GM18520 (cell line): ENCODE data around the gene HSBP1.

Source experiments
- ATAC-seq: cut with Tn5 transposase; IDR thresholded peaks from one replicate; pipeline ENCODE4 v1.9.1; 2021; ENCODE audit not compliant: unreplicated experiment

The HSBP1 gene

DNA sequence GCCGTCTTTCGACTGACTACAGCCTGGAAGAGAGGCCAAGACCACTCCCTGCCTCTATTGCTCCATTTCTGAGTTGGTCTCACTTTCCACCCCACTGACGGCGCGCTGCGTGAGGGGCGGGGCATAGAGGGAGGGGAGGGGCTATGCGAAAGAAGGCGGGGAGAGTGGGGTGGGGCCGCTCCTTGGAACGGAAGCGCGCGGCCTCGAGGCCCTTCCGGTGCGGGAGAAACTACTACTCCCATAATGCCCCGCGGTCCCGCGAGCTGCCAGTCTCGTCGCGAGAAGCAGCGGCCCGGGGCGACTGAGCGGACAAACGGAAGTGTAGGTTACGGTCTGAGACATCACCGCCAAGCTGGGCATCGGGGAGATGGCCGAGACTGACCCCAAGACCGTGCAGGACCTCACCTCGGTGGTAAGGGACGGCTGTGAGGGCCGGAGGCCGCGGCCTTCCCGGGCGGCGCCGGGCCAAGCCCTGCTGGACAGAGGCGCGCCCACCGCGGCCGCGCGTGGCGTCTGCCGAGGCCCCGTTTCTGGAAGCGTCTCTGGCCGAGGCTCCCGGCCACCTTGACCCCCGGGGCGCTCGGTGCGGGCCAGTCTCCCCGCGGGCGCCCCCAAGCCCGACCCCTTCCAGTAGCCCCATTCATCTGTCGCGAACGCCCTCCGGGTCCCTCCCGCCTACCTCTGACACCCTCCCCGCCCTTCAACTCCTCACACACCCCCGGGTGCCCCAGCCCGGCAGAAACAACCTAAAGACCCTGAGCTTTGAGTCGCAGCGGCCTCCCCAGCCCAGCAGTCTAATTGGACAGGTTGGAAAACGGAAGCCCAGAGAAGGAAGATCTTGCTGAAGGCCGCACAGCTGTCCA, at the start of gene HSBP1:
TSS of gene HSBP1 (plus strand) at position 269 of the 863 bp plus-strand sequence. CDS start at position 368, 99 bp downstream.
- peak; percentile 90 for ATAC-seq

DNA sequence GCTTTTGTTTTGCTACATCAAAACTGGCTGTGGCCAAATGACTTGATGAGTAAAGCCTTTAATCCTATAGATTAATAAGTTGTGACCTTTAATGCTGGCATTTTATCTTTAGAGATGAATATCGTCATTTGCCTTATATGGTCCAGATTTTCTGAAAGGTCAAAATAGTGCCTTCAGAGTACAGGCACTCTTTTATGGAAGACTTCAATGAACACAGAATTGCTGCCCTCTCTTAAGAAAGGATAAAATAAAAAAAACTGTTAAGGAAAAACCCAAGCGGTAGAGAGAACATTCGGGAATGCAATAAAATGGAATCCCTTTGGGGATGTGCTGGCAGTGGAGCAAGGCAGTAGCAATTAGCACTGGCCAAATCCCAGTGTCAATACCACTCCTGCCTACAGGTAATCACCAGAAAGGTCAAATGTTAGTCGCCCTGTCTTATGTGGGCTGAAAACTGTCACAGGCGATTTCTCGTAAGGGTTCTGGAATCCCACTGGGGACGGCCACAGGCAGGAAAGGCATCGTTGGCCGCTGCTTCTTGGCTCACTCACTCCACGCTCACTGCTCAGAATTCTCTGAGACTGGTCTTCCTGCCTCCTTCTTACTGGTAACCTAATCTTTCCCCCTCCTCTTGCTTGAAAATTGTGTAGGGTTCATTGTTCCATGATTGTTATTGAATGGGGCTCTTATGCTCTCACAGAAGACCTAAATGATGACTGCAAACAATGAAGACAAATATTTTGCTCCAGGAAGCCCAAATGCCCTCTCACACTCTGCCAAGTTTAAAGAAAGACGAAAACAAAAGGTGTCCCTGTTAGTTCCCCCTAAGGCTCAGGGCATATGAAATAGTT, 45.4 kb upstream of the HSBP1 start:
- ATAC-seq, result no peak

DNA sequence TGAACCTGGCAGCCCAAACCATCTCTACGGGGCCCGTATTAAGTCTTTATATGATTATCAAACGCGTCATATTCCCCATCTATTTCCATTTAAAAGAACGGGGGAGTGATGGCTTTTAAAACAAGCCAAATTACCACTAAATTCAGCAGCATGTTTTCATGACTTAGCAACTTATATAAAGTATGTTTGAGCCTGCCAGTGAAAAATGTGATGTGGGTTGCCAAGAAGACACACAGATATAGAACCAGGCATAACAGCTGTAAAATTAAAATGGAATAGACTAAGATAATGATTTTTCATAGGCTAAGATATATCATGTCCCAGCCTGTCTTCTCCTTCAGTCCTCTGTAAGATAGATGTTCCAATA, 44.8 kb upstream of the HSBP1 start:
- no peak for ATAC-seq

DNA sequence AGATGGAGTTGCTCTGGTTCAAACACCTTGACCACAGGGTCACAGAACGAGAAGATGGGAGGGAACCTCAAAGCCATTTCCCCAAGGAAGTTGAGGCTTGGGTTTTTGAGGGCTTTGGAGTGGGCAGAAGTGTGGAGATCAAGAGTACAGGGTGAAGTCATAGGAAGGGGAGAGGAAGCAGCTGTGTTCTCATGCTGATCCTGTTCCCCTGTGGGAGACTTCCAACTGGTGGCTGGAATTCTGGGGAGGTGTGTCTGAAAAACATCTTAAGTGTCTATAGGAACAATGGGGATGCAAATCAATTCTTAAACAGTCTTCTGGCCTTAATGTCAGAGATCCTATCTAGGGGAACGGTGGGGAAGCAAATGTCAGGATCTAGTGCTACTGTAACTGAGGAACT, 38.8 kb upstream of the HSBP1 start:
- ATAC-seq, result no peak

DNA sequence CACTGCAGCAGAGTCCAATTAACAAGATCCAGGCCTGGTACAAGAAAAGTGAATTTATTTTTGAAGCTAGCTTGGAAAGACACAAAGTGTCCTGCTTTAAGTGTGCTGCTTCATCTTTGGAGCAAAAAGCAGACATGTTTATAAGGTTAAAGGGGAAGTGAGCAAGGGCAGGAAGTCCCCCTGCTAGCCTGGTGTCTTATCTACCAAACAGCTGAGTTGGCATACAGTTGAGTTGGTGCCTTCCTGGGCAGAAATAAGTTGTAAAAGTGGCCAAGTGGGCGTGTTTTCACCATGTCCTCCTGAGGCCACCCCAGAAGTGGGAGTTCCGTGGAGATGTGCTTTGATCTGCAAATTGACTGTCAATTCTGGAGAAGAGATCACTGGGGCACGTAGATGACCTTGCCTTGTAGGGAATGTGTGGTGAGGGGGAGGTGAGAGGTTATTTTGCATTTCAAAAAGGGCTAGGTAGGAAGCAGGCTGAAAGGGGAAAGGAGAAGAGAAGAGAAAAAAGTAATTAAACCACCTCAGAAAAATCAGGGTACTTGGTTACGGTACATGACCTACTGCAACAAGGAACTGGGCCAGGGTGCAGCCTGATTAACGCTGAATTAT, 38.3 kb upstream of the HSBP1 start:
- ATAC-seq, result no peak

DNA sequence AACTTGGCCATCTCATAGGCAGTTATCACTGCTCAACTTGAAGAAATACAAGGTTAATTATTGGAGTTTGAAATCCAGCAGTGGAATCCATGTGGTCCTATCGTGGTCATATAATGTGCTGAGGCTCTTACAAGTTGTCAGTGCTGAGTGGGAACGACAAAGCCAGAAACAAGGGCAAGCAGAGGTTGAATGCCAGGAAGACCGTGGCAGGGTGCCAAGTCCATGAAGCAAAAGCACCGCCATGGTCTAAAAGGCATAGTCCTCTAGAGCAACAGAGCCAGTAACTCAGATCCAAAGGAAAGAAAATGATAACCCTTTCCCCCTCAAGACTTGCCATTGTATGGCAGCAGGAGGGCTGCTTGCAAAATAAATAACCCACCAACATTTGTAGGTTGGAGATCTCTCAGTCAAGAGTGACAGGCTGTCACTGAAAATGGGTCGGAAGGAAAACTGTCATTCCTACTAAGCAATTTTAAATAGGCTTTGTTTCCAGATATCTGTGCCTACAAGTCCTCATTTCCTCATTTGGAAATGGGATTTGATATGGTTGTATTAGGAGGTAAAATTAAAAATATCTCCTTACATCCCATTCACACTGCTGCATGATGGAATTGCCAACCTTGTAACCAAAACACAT, 36.4 kb upstream of the HSBP1 start:
- ATAC-seq, result no peak

DNA sequence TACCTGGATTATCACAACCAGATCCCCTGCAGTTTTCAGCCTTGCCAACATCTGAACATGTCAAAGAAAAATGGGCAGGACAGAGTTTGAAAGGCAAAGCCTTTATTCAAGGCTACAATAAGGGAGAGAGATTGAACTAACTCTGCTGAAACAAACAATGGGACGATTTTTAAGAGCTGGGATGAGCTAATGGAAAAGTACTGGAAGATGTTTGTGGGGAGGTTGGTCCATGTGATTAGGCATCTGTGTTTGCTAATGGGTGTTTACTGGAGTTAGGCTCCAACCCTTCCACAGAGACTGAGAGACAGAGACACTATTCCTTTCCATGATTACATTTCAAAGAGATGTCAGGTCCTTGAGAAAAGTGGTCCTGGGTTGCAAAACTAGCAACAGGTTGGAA, 35.0 kb upstream of the HSBP1 start:
- no peak for ATAC-seq

DNA sequence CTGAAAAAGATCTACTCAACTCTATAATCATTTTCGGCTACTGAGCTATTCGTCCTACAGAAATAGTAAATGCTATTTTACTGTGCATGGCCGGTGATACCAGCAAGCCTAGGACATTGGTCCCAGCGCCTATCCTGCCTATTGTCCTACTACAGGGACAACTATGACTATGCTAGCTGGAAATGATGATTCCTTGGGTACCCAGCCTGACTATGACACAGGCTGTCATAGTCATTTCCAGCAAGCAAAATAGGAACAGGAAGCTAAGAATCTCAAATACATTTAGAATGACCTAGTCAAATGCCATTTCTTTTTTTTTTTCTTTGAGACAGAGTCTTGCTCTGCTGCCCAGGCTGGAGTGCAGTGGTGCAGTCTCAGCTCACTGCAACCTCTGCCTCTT, 33.7 kb upstream of the HSBP1 start:
- no peak for ATAC-seq

DNA sequence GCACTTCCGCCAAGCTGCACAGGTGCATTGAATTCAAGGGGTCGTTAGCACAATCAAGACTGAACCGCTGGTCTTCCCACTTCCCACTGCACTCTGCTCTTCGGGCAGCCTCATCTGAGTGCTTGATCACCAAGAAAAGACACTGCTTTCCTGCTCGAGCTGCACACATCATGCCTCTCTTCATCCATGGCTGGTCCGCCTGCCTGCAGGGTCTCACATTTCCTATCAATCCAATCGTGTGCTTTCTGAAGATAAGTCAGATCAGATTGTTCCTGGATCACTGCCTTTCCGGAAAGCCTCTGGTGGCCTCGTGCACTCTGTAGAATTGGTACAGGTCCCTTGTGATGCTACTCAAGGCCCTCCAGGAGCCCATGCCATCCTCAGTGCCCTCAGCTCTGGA, 30.8 kb upstream of the HSBP1 start:
- no peak for ATAC-seq

DNA sequence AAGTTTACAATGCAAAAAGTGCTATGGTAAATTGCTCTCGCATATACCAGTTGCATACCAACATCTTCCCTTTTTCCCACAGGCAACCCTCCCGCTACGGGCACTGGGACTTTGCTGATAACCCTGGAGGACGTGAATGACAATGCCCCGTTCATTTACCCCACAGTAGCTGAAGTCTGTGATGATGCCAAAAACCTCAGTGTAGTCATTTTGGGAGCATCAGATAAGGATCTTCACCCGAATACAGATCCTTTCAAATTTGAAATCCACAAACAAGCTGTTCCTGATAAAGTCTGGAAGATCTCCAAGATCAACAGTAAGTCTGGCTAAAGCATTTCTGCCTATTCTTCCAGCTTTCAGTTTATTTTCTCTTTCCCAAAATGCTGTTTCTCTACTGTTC, 27.9 kb upstream of the HSBP1 start:
- ATAC-seq, result no peak

DNA sequence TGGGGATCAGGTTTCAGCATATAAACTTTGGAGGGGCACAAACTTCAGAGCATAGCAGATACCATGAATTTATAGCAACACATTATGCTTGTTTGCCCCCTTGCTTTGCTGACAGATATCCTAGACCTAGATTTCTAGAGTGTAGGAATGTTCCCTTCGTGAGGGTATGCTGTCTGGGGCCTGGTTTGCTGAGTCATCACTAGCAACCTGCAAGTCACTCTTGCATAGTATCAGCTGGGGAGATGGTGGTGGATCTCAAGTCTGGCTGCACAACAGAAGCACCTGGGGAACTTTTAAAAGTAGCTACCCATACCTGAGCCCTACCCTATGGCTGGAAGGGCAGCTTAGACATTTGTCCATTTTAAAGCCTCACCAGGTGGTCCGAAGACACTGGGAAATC, 22.3 kb upstream of the HSBP1 start:
- ATAC-seq, result no peak

DNA sequence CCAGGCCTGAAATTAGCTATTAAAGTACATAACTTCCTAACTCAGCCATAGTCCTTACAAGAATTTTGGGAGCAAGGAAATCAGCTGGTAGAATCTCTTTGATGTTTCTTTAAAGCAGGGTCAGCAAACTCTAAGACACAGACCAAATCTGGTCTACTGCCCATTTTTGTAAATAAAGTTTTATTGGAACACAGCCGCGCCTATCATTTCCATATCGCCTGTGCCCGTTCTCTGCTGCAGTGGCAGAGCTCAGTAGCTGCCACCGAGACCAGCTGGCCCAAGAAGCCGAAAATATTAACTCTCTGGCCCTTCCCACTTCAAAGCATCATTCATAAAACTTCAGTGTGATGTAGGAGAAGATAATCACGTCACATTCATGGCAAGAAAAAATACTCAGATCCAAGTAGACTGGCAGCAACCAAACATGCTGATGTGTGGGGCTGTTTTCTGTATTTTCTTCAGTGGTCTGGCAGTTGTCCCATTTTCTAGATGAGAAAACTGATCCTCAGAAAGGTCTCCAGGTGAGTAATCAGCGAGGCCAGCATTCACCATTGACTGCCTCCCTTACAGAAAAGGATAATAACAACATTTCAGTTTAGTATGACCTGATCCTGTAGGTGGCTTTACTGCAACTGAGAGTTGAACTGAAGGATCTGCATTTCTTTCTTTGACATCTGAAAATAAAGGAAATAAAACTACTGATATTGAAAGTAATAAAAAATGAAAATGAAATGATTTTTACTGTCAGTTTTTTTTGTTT, 18.0 kb upstream of the HSBP1 start:
- no peak for ATAC-seq

DNA sequence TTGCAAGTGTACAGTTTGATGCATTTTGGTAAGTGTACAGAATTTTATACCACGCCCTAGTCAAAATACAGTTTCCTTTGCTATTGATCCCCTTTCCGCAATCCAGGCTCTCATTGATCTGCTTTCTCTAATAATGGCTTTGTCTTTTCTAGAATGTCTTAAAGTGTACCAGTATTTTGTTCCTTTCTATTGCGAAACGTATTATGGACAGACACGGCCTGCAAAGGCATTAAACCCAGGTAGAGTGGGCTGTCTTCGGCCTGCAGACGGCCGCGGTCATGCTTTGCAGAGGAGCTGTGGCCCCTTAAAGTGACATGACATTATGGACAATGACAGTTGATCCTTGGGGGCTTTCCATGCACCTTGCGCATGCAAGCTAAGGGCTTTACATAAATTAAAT, 15.9 kb upstream of the HSBP1 start:
- ATAC-seq, result no peak

DNA sequence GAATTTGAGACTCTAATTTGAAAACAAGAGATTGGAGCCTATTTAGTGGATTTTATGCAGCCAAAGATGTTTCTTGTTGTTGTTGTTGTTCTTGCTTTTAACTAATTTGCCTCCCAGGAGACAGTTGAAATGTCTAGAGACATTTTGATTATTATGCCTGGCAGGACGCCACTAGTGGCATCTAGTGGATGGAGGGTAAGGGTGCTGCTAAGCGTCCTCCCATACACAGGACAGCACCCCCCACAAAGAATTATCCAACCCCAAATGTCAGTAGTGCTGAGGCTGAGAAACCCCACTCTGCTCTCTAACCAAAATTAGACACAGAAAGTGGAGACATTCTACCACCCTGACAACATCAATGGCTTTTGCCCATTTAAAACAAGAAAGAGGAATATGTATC, 15.4 kb upstream of the HSBP1 start:
- ATAC-seq, result no peak

DNA sequence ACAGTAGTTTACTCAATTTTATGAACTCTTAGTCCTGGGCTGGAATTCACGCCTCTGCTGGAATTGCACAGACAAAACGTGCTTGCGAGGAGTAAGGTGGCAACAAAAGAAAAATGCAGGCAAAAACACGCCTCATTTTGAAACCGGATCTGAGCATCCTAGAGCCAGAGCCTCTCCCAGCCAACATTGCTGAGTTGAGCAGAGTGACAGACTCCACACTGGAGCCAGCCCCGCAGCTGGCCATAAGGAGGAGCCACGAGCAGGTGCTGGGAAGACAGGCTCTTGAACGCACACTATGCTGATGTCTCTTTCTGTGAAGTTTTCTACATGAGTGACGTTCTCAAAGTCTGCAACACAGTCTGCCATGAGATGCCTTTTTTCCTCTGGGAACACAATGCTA, 14.6 kb upstream of the HSBP1 start:
- no peak for ATAC-seq

DNA sequence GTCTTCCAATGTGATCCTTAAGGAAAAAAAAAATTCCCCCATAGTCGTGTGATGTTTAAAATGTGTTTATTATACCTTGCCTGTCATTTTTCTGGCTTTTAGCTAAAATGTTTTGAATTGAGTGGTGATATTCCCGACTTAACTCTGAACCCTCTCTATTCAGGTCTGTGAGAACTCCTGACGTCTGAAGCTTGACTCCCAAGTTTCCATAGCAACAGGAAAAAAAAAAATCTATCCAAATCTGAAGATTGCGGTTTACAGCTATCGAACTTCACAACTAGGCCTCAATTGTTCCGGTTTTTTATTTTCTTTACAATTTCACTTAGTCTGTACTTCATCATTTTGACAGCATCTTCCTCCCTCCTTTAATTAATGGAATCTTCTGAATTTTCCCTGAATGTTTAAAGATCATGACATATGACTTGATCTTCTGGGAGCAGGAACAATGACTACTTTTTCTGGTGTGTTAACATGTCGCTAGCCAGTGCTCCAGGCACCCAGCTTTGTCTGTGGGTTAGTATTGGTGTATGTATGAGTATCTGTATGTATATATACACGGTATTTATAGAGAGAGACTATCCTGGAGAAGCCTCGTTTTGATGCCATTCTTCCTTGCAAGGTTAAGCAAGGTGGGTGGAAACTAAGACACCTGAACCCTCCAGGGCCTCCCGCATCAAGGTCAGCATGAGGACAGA, 12.8 kb upstream of the HSBP1 start:
- no peak for ATAC-seq

DNA sequence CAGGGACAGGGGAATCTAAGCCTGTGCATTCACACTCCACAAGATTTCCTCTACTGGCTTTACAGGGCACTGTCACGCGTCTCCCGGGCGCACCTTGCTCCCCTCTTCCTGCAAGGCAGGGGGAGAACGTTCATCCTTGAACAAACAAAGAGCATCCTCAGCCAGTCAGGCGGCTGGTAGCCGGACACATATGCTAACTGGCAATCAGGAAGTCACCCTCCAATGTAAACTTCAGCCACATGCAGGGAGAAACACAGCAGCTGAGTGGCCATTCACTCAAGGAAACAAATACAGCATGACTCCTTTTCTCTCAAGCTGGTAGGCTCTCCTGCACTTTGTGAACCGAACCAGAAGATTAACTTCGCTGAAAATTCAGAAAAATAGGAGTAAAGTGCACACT, 10.8 kb upstream of the HSBP1 start:
- ATAC-seq, result no peak

DNA sequence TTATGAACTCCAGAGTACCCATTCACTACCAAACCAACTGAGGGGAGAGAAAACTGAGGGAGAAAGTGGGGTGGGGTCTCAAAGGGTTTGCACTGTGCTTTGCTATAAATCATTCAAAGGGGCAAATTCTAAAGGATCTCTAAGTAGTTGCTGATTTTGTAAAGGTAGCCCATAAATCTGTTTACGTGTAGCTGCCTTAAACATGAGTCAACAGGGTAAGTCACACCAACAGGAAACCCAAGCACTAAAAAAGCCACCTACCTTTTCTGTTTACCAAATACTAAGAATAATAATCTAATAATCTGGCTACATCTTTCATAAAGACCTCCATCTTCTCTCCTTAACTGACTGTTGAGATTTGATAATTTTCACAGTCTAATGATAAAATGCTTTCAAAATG, 8.4 kb upstream of the HSBP1 start:
- ATAC-seq, result no peak

DNA sequence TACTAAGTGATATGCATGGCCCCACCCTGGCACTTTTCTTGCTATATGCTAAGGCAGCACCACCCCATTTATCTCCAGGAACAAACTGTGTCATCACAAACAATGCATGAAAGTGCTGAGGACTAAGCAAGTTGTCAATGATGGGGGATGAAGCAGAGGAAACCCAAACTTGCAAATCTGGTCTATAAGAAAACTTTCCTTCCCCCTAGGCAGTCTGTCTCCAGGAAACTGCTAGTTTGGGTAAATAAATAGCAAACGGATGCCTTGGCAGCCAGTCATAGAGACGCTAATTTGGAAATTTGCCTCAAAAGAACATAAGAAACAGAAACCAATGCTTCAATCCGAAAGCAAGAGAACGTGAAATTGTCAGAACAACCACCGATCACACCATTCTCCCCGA, 5.6 kb upstream of the HSBP1 start:
- peak; percentile 59 for ATAC-seq

DNA sequence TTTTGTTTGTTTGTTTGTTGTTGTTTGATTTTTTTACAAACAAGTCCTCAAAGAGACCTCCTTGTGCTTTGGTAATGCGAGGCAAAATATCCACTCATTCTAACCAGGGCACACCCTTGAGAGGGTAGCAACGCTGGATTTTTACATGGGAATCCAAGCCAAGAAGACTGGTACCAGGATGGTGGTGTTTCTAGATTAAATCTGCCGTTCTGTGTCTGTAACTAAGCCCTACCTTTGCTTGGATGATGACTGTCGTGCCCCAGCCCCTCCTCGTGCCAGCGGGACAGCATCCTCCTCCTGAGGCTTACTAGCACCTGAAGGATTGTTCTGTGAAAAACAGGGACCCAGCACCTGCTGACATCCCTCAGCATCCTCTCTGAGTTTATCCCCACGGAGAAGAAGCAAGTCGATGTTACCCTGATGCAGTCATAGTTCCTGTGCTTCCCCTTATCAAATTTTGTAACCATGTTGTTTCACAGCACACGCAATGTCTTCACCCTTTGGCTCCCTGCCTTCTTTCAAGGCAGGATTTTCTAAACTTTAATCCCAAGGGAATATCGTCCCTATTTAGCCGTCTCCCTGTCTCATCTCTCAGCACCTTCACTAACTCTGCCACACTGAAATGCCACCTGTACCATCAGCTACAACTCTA, 5.1 kb upstream of the HSBP1 start:
- no peak for ATAC-seq
